Measurements from ENCODE around the gene KIF20B. TPM values are rescaled to one million over a fixed set of nuclear protein-coding genes. Genes with fewer than 3 reads are reported as not detected.

Gene KIF20B
- total and polyA plus RNA-seq, 12 donors = 0.54 to 8.2 (median 2.7) TPM

GRCh38 chr10:89684604-89685003, 16.8 kb upstream of the KIF20B start:
- no peaks in the 10 kb centered on the region for H3K27me3 ChIP-seq
- no peaks in the 10 kb centered on the region for H3K4me1 ChIP-seq (replicated peaks in 1 of 2)
- no peak overlapping the region for H3K4me3 ChIP-seq
- DNase-seq = no peak
- H3K27ac ChIP-seq = no peak overlapping the region
- 77 to 96% (median 80%) methylated on average over 1 to 2 of the region's 2 CpGs for WGBS, 4 donors
- TF ChIP-seq, protein P1, sequence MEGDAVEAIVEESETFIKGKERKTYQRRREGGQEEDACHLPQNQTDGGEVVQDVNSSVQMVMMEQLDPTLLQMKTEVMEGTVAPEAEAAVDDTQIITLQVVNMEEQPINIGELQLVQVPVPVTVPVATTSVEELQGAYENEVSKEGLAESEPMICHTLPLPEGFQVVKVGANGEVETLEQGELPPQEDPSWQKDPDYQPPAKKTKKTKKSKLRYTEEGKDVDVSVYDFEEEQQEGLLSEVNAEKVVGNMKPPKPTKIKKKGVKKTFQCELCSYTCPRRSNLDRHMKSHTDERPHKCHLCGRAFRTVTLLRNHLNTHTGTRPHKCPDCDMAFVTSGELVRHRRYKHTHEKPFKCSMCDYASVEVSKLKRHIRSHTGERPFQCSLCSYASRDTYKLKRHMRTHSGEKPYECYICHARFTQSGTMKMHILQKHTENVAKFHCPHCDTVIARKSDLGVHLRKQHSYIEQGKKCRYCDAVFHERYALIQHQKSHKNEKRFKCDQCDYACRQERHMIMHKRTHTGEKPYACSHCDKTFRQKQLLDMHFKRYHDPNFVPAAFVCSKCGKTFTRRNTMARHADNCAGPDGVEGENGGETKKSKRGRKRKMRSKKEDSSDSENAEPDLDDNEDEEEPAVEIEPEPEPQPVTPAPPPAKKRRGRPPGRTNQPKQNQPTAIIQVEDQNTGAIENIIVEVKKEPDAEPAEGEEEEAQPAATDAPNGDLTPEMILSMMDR (IDR thresholded peaks at IDR 0.05) = no peak
- TF ChIP-seq POLR2A (IDR thresholded peaks at IDR 0.05) = no peak
- no peaks in the 10 kb centered on the region for H3K9me3 ChIP-seq (replicated peaks in 1 of 3)
- intact Hi-C loops (cut with DNase I) = no loop called here
- H3K36me3 ChIP-seq (replicated peaks in 1 of 2) = no peaks in the 10 kb centered on the region

DNA sequence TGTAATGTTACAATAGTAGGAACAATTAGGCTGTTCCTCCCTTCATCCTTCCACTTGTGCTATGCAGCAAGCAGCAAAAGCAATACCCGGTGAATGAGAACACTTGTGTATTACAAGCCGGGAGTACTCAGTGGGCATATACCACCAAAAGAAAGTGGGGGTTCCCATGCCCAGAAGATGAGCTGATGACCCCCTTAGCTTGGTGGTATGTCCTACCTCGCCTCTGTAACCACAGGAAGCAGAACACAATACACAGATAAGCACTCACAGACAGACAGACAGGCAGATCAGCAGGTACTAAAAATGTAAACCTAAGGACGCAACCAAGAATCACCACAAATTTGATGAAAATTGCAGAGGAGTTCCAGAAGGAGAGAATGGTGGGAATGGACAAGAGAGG, 15.5 kb upstream of the KIF20B start:
- Histone ChIP-seq H3K4me3 (no peak overlapping the region), H3K9me3 (replicated peaks in 1 of 3) (no peaks in the 10 kb centered on the region), H3K27ac (no peak overlapping the region), H3K27me3 (no peaks in the 10 kb centered on the region), H3K36me3 (replicated peaks in 1 of 2) (no peaks in the 10 kb centered on the region), H3K4me1 (replicated peaks in 1 of 2) (no peaks in the 10 kb centered on the region)
- TF ChIP-seq POLR2A (IDR thresholded peaks at IDR 0.05) = no peak
- TF ChIP-seq, protein P1 (IDR thresholded peaks at IDR 0.05) = no peak
- intact Hi-C loops (cut with DNase I) = no loop called here
- DNase-seq = no peak
- WGBS, 4 donors = 79 to 91% (median 87%) methylated on average over 4 of the region's 4 CpGs

GRCh38 chr10:89690027-89690426, 11.4 kb upstream of the KIF20B start:
- Histone ChIP-seq H3K4me1 (replicated peaks in 1 of 2) (no peaks in the 10 kb centered on the region), H3K9me3 (replicated peaks in 1 of 3) (no peaks in the 10 kb centered on the region), H3K4me3 (no peak overlapping the region), H3K27me3 (no peaks in the 10 kb centered on the region), H3K27ac (no peak overlapping the region), H3K36me3 (replicated peaks in 1 of 2) (no peaks in the 10 kb centered on the region)
- no peak for TF ChIP-seq POLR2A (IDR thresholded peaks at IDR 0.05)
- TF ChIP-seq, protein P1 (IDR thresholded peaks at IDR 0.05) = no peak
- WGBS, 4 donors = 50 to 92% (median 63%) methylated on average over 2 of the region's 2 CpGs
- DNase-seq = no peak
- intact Hi-C loops (cut with DNase I) = no loop called here

- 71 to 77% (median 73%) methylated on average over 4 of the region's 4 CpGs for WGBS, 4 donors
- no peaks in the 10 kb centered on the region for H3K4me1 ChIP-seq (replicated peaks in 1 of 2)
- no peaks in the 10 kb centered on the region for H3K27me3 ChIP-seq
- no peak overlapping the region for H3K27ac ChIP-seq
- no peak overlapping the region for H3K4me3 ChIP-seq
- DNase-seq = no peak
- H3K36me3 ChIP-seq (replicated peaks in 1 of 2) = no peaks in the 10 kb centered on the region
- H3K9me3 ChIP-seq (replicated peaks in 1 of 3) = no peaks in the 10 kb centered on the region
- intact Hi-C loops (cut with DNase I) = no loop called here
- TF ChIP-seq POLR2A (IDR thresholded peaks at IDR 0.05) = no peak
- TF ChIP-seq, protein P1 (IDR thresholded peaks at IDR 0.05) = no peak
These were observed 9.0 kb upstream of the KIF20B start for GRCh38 chr10:89692416-89692815.

All from adrenal gland (tissue), 12 donors.